GM23248 (cell line): ENCODE results near the gene CLEC2D.

Experiments
- EZH2 ChIP-seq: fragments of 200-600 bp; sonication (generic); IDR thresholded peaks from 2 replicates; pipeline ENCODE4 v1.6.1; 2018; ENCODE audit warnings: antibody characterized with exemption, mild to moderate bottlenecking; ENCODE audit not compliant: insufficient read depth, poor library complexity, severe bottlenecking
- EZH2phosphoT487 ChIP-seq: fragments of 200-600 bp; sonication (generic); IDR thresholded peaks from 2 replicates; pipeline ENCODE4 v1.6.1; 2018; ENCODE audit warnings: antibody characterized with exemption, moderate library complexity, mild to moderate bottlenecking, low read depth; ENCODE audit not compliant: insufficient read depth

DNA sequence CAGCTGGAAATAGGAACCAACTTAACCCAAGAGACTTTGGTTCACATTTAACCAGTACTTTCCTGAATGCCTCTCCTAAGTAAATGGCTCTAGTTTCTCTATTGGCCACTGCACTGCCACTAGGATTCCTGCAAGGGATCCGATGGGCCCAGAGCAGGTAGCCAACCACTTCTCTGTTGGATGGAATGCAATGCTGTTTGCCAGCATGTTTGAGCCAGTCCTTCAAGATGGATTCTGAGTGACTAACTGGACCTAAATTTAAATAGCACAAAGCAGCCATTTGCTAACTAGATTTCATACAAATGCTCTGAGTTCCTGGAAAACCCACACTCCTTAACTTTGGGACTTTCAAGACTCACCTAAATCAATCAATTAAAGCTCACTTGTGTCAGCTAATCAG is 9.5 kb upstream of the CLEC2D start:
- TF ChIP-seq EZH2, result no peak
- no peak for TF ChIP-seq EZH2phosphoT487
